ENCODE results near the gene MAP3K2.

MAP3K2 gene

GRCh38 chr2:127365211-127365643 lies 22.5 kb downstream of the MAP3K2 start:
- Histone ChIP-seq H3K9ac (ENCODE audit: low read depth, low read length, poor library complexity, severe bottlenecking) (no peak overlapping the region), H3K9me2 (replicated peaks; ENCODE audit: low read depth, low read length) (no peaks in the 10 kb centered on the region), H3K4me1 (ENCODE audit: insufficient read depth, low read length, poor library complexity, severe bottlenecking) (no peaks in the 10 kb centered on the region), H4K20me1 (ENCODE audit: insufficient read depth, low read length, poor library complexity, severe bottlenecking) (peaks cover 45% of the 10 kb centered on the region), H3K27me3 (ENCODE audit: insufficient read depth, low read length, poor library complexity, severe bottlenecking) (no peaks in the 10 kb centered on the region), H3K4me3 (ENCODE audit: low read length, poor library complexity, severe bottlenecking) (no peak overlapping the region), H3K36me3 (ENCODE audit: insufficient read depth, low read length) (no peaks in the 10 kb centered on the region), H3K4me2 (ENCODE audit: low read depth, low read length, poor library complexity, severe bottlenecking) (no peak overlapping the region), H3F3A (ENCODE audit: low read depth) (no peaks in the 10 kb centered on the region), H2AFZ (ENCODE audit: low read length) (no peak overlapping the region), H3K9me3 (ENCODE audit: insufficient read depth, low read depth, low read length) (peaks cover 8% of the 10 kb centered on the region; the same call in 1 of the 2 replicates), H3K79me2 (ENCODE audit: insufficient read depth, low read length) (peaks cover 93% of the 10 kb centered on the region)
- TF ChIP-seq CTCF (conservative IDR thresholded peaks at IDR 0.05; ENCODE audit: low read length) (no peak), EZH2phosphoT487 (IDR thresholded peaks at IDR 0.05; ENCODE audit: borderline replicate concordance) (no peak)

- H3K4me3 ChIP-seq (ENCODE audit: low read length, poor library complexity, severe bottlenecking): no peak overlapping the region
- peaks cover 3% of the 10 kb centered on the region for H3K4me1 ChIP-seq (ENCODE audit: insufficient read depth, low read length, poor library complexity, severe bottlenecking)
- no peak overlapping the region for H3K9ac ChIP-seq (ENCODE audit: low read depth, low read length, poor library complexity, severe bottlenecking)
- H3K4me2 ChIP-seq (ENCODE audit: low read depth, low read length, poor library complexity, severe bottlenecking): no peak overlapping the region
- TF ChIP-seq EZH2phosphoT487 (IDR thresholded peaks at IDR 0.05; ENCODE audit: borderline replicate concordance) (no peak), CTCF (conservative IDR thresholded peaks at IDR 0.05; ENCODE audit: low read length) (no peak)
- no peak overlapping the region for H2AFZ ChIP-seq (ENCODE audit: low read length)
- H3K9me3 ChIP-seq (ENCODE audit: insufficient read depth, low read depth, low read length): no peaks in the 10 kb centered on the region
- H3K9me2 ChIP-seq (replicated peaks; ENCODE audit: low read depth, low read length): no peaks in the 10 kb centered on the region
- H3F3A ChIP-seq (ENCODE audit: low read depth): no peaks in the 10 kb centered on the region
- H3K79me2 ChIP-seq (ENCODE audit: insufficient read depth, low read length): peaks cover 97% of the 10 kb centered on the region
- no peaks in the 10 kb centered on the region for H3K36me3 ChIP-seq (ENCODE audit: insufficient read depth, low read length)
- H3K27me3 ChIP-seq (ENCODE audit: insufficient read depth, low read length, poor library complexity, severe bottlenecking): no peaks in the 10 kb centered on the region
- peaks cover 56% of the 10 kb centered on the region for H4K20me1 ChIP-seq (ENCODE audit: insufficient read depth, low read length, poor library complexity, severe bottlenecking)
These were observed 24.8 kb downstream of the MAP3K2 start for GRCh38 chr2:127362971-127363370.

- Histone ChIP-seq H4K20me1 (ENCODE audit: insufficient read depth, low read length, poor library complexity, severe bottlenecking) (peaks cover 58% of the 10 kb centered on the region), H3K79me2 (ENCODE audit: insufficient read depth, low read length) (peaks cover 97% of the 10 kb centered on the region), H3K27me3 (ENCODE audit: insufficient read depth, low read length, poor library complexity, severe bottlenecking) (no peaks in the 10 kb centered on the region)
These were observed 25.6 kb downstream of the MAP3K2 start for GRCh38 chr2:127361929-127362885.

More at GRCh38 chr2:127361929-127362885, 25.6 kb downstream of the MAP3K2 start:
- Histone ChIP-seq H3K9me2 (replicated peaks; ENCODE audit: low read depth, low read length) (no peaks in the 10 kb centered on the region), H2AFZ (ENCODE audit: low read length) (no peak overlapping the region), H3K4me2 (ENCODE audit: low read depth, low read length, poor library complexity, severe bottlenecking) (no peak overlapping the region), H3K9ac (ENCODE audit: low read depth, low read length, poor library complexity, severe bottlenecking) (no peak overlapping the region), H3K4me3 (ENCODE audit: low read length, poor library complexity, severe bottlenecking) (no peak overlapping the region), H3K9me3 (ENCODE audit: insufficient read depth, low read depth, low read length) (no peaks in the 10 kb centered on the region), H3F3A (ENCODE audit: low read depth) (no peaks in the 10 kb centered on the region), H3K36me3 (ENCODE audit: insufficient read depth, low read length) (no peaks in the 10 kb centered on the region), H3K4me1 (ENCODE audit: insufficient read depth, low read length, poor library complexity, severe bottlenecking) (peaks cover 3% of the 10 kb centered on the region)
- TF ChIP-seq EZH2phosphoT487 (IDR thresholded peaks at IDR 0.05; ENCODE audit: borderline replicate concordance) (no peak), CTCF (conservative IDR thresholded peaks at IDR 0.05; ENCODE audit: low read length) (no peak)

Measured in Loucy (cell line).